T-cell (primary cell): Measurements from ENCODE around the gene MRTFA. TPM values are rescaled to one million over a fixed set of nuclear protein-coding genes. Genes with fewer than 3 reads are reported as not detected.
"Not testable (repeated sequence)": the region's sequence is repeated elsewhere in the genome, so short reads cannot be mapped to it uniquely, and the experiment has no call there.

Experiments
- ATAC-seq, 4 experiments: fragments of 200-7000 bp in 3 of 4; fragments of 150-1000 bp in 1 of 4; cut with Tn5 transposase; replicated peaks in 1 of 4; 1 replicate in 3 of 4; 2 replicates in 1 of 4; pipeline ENCODE4 v1.10.0; 2021; ENCODE audit warnings: moderate library complexity in 3 of 4, mild to moderate bottlenecking in 2 of 4, moderate number of reproducible peaks in 1 of 4
- CTCF ChIA-PET, 2 donors: fragments of 300-600 bp; sonication (Branson Sonifier 250); formaldehyde crosslinking; loops; one replicate each; lab custom pipeline; 2022; ENCODE audit warnings: antibody characterized with exemption in 2 of 2; lab: Charles Lee
- POLR2A ChIA-PET, 2 donors: fragments of 300-600 bp; sonication (Branson Sonifier 250); formaldehyde crosslinking; loops; one replicate each; lab custom pipeline; 2022; ENCODE audit warnings: antibody characterized with exemption in 2 of 2; lab: Charles Lee
- DNase-seq, 35 experiments: peaks; one replicate each; pipeline versions ENCODE4 v3.0.0 to v3.0.0-alpha.2; 2013 to 2023
- H3K27ac ChIP-seq: one replicate; pipeline ENCODE4 v1.5.1; 2013; ENCODE audit warnings: low read length
- H3K27me3 ChIP-seq, 2 experiments: replicated peaks in 1 of 2; 1 replicate in 1 of 2; 2 replicates in 1 of 2; pipeline versions ENCODE4 v1.6.1 to v1.7.0; 2013; ENCODE audit warnings: low read length in 1 of 2, mixed read lengths in 1 of 2; ENCODE audit not compliant: control insufficient read depth in 2 of 2, insufficient read depth in 2 of 2; ENCODE audit errors: extremely low read depth in 1 of 2
- H3K36me3 ChIP-seq, 2 donors: 1 replicate in 1 of 2; 2 replicates in 1 of 2; pipeline versions ENCODE4 v1.6.1 to v1.7.0; 2013; ENCODE audit warnings: low read length in 1 of 2; ENCODE audit not compliant: control insufficient read depth in 2 of 2, insufficient read depth in 1 of 2; ENCODE audit errors: extremely low read depth in 1 of 2
- H3K4me1 ChIP-seq, 2 experiments: 1 replicate in 1 of 2; 2 replicates in 1 of 2; pipeline versions ENCODE4 v1.6.1 to v1.7.0; 2013; ENCODE audit warnings: low read length in 2 of 2, mixed read lengths in 1 of 2; ENCODE audit not compliant: insufficient read depth in 2 of 2, control insufficient read depth in 1 of 2; ENCODE audit errors: extremely low read depth in 1 of 2
- H3K4me3 ChIP-seq, 2 donors: 1 replicate in 1 of 2; 2 replicates in 1 of 2; pipeline versions ENCODE4 v1.5.1 to v1.7.0; 2013; ENCODE audit warnings: mild to moderate bottlenecking in 2 of 2, low read length in 1 of 2, moderate library complexity in 1 of 2; ENCODE audit not compliant: control insufficient read depth in 1 of 2; ENCODE audit errors: extremely low read depth in 1 of 2
- H3K9me3 ChIP-seq: 2 replicates; pipeline ENCODE4 v1.7.0; 2013
- H3K27ac Mint-ChIP-seq, 2 donors: one replicate each; pipeline ENCODE4 v1.8.0; 2020 to 2021; ENCODE audit warnings: mild to moderate bottlenecking in 2 of 2, mixed read lengths in 2 of 2
- H3K27me3 Mint-ChIP-seq, 2 donors: one replicate each; pipeline ENCODE4 v1.8.0; 2021 to 2022; ENCODE audit warnings: mixed read lengths in 2 of 2
- H3K36me3 Mint-ChIP-seq: one replicate; pipeline ENCODE4 v1.8.0; 2021; ENCODE audit warnings: mixed read lengths
- H3K4me1 Mint-ChIP-seq, 3 donors: one replicate each; pipeline ENCODE4 v1.8.0; 2020 to 2022; ENCODE audit warnings: mixed read lengths in 3 of 3, mild to moderate bottlenecking in 1 of 3
- H3K4me3 Mint-ChIP-seq, 3 donors: one replicate each; pipeline ENCODE4 v1.8.0; 2020 to 2022; ENCODE audit warnings: mild to moderate bottlenecking in 3 of 3, mixed read lengths in 3 of 3, moderate library complexity in 3 of 3
- H3K9me3 Mint-ChIP-seq, 3 donors: one replicate each; pipeline ENCODE4 v1.8.0; 2020 to 2022; ENCODE audit warnings: mixed read lengths in 3 of 3
- WGBS: methylation state at CpG from one replicate; pipeline ENCODE4 v1.1.5; 2013; ENCODE audit warnings: missing lambda C conversion rate; ENCODE audit not compliant: insufficient coverage; 5-methylcytosine and 5-hydroxymethylcytosine counted together
- total RNA-seq, 35 experiments: library from RNA in 6 of 35; stranded (reverse) in 6 of 35; fragments of 120-200 nt in 1 of 35; gene quantifications; one replicate each; pipeline versions ENCODE4 v1.2.1 to v1.2.4 and lab custom pipeline; 2013 to 2026

The MRTFA gene
- total RNA-seq, 5 donors from 2014 or later (not counting 1 experiment from before 2014, with no cell fraction given) = 81.9 to 118 (median 114) TPM

- Histone ChIP-seq H3K36me3 (no peaks in the 10 kb centered on the region), H3K4me3 (no peak overlapping the region), H3K9me3 (no peaks in the 10 kb centered on the region), H3K27me3 (peaks cover 0 to 5% of the 10 kb centered on the region in 2 experiments), H3K4me1 (no peaks in the 10 kb centered on the region), H3K27ac (no peak overlapping the region)
- Mint-ChIP-seq H3K27me3 (no peaks in the 10 kb centered on the region), H3K27ac (no peak overlapping the region), H3K4me3 (no peak overlapping the region), H3K36me3 (no peaks in the 10 kb centered on the region), H3K9me3 (no peaks in the 10 kb centered on the region), H3K4me1 (peaks cover 10 to 14% (median 11%) of the 10 kb centered on the region in 3 donors)
- ATAC-seq = no peak
- no peak for DNase-seq
- ChIA-PET CTCF (no interaction called here), POLR2A (no interaction called here)
- WGBS = 73% methylated on average over 4 of the region's 7 CpGs
Measured at GRCh38 chr22:40666151-40666848, 29.8 kb upstream of the MRTFA start.

GRCh38 chr22:40665312-40665711 is 28.8 kb upstream of the MRTFA start:
- H3K4me1 ChIP-seq = no peaks in the 10 kb centered on the region
- no peak overlapping the region for H3K4me3 Mint-ChIP-seq
- ATAC-seq (no peak), DNase-seq (no peak)
- no peaks in the 10 kb centered on the region for H3K27me3 Mint-ChIP-seq
- H3K27ac Mint-ChIP-seq = no peak overlapping the region
- no peaks in the 10 kb centered on the region for H3K36me3 ChIP-seq
- ChIA-PET CTCF (no interaction called here), POLR2A (interaction anchor here in 1 of 2 donors (0.6 kb wide), 1 partner anchor 21 kb away, joined by 5 read pairs; no protein-coding TSS in a partner anchor)
- no peak overlapping the region for H3K27ac ChIP-seq
- no peaks in the 10 kb centered on the region for H3K9me3 ChIP-seq
- H3K36me3 Mint-ChIP-seq = no peaks in the 10 kb centered on the region
- peaks cover 10 to 14% (median 11%) of the 10 kb centered on the region in 3 donors for H3K4me1 Mint-ChIP-seq
- WGBS = 84% methylated on average over 2 of the region's 4 CpGs
- no peak overlapping the region for H3K4me3 ChIP-seq
- H3K9me3 Mint-ChIP-seq = no peaks in the 10 kb centered on the region
- peaks cover 0 to 5% of the 10 kb centered on the region in 2 experiments for H3K27me3 ChIP-seq

- H3K9me3 ChIP-seq = no peaks in the 10 kb centered on the region
- no peaks in the 10 kb centered on the region for H3K36me3 ChIP-seq
- H3K4me1 ChIP-seq = no peaks in the 10 kb centered on the region
- Mint-ChIP-seq H3K36me3 (no peaks in the 10 kb centered on the region), H3K9me3 (no peaks in the 10 kb centered on the region), H3K4me3 (no peak overlapping the region), H3K27me3 (no peaks in the 10 kb centered on the region), H3K27ac (no peak overlapping the region), H3K4me1 (no peaks in the 10 kb centered on the region)
- ChIA-PET POLR2A (no interaction called here), CTCF (no interaction called here)
- no peak overlapping the region for H3K27ac ChIP-seq
- WGBS = 97% methylated on average over 5 of the region's 7 CpGs
- peaks cover 0 to 5% of the 10 kb centered on the region in 2 experiments for H3K27me3 ChIP-seq
- no peak for ATAC-seq
- DNase-seq = no peak
- no peak overlapping the region for H3K4me3 ChIP-seq
Measured at GRCh38 chr22:40661671-40662070, 25.2 kb upstream of the MRTFA start.

DNA sequence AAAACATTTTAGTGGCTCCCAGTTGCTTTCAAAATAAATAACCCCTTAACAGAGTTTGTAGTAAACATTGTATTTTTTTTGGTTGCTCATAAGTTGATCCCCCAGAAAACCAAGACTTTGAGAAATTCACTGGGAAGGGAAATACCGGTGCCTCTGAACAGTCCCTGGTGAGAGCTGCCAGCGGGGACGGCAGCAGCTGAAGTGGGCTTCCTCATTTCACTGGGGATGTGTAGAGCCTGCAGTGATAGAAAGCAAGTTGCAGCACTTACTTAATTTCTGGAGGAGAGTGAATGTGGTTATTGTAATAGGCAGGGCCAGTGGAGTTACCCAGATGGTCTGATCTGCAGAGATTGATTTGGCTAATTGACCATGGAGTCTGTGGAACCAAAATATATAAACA is 24.2 kb upstream of the MRTFA start:
- Histone ChIP-seq H3K4me1 (no peaks in the 10 kb centered on the region), H3K27me3 (peaks cover 0 to 5% of the 10 kb centered on the region in 2 experiments), H3K27ac (no peak overlapping the region), H3K9me3 (no peaks in the 10 kb centered on the region), H3K36me3 (no peaks in the 10 kb centered on the region), H3K4me3 (no peak overlapping the region)
- ChIA-PET CTCF (no interaction called here), POLR2A (no interaction called here)
- 78% methylated on average over 3 of the region's 3 CpGs for WGBS
- Mint-ChIP-seq H3K4me1 (no peaks in the 10 kb centered on the region), H3K27ac (no peak overlapping the region), H3K4me3 (no peak overlapping the region), H3K9me3 (no peaks in the 10 kb centered on the region), H3K27me3 (no peaks in the 10 kb centered on the region), H3K36me3 (no peaks in the 10 kb centered on the region)
- ATAC-seq (no peak), DNase-seq (no peak)

GRCh38 chr22:40659166-40659565 is 22.6 kb upstream of the MRTFA start:
- Histone ChIP-seq H3K4me1 (no peaks in the 10 kb centered on the region), H3K4me3 (no peak overlapping the region), H3K36me3 (no peaks in the 10 kb centered on the region), H3K27ac (no peak overlapping the region), H3K27me3 (peaks cover 0 to 2% of the 10 kb centered on the region in 2 experiments), H3K9me3 (no peaks in the 10 kb centered on the region)
- no peaks in the 10 kb centered on the region for H3K9me3 Mint-ChIP-seq
- DNase-seq (no peak), ATAC-seq (no peak)
- 100% methylated on average over 1 of the region's 6 CpGs for WGBS
- ChIA-PET CTCF (interaction anchor here in 1 of 2 donors (0.7 kb wide), 1 partner anchor 244 kb away, joined by 4 read pairs; no protein-coding TSS in a partner anchor), POLR2A (no interaction called here)
- no peaks in the 10 kb centered on the region for H3K4me1 Mint-ChIP-seq
- no peaks in the 10 kb centered on the region for H3K27me3 Mint-ChIP-seq
- no peak overlapping the region for H3K4me3 Mint-ChIP-seq
- H3K27ac Mint-ChIP-seq = no peak overlapping the region
- H3K36me3 Mint-ChIP-seq = no peaks in the 10 kb centered on the region

GRCh38 chr22:40656651-40657050 is 20.1 kb upstream of the MRTFA start:
- CTCF ChIA-PET, H3K4me1 ChIP-seq, H3K27ac Mint-ChIP-seq, H3K4me1 Mint-ChIP-seq, H3K36me3 ChIP-seq, H3K27ac ChIP-seq, H3K4me3 Mint-ChIP-seq, H3K4me3 ChIP-seq, DNase-seq, ATAC-seq, H3K9me3 ChIP-seq, H3K27me3 ChIP-seq, H3K27me3 Mint-ChIP-seq, POLR2A ChIA-PET, H3K36me3 Mint-ChIP-seq, H3K9me3 Mint-ChIP-seq: not testable (repeated sequence)
- WGBS = 95% methylated on average over 7 of the region's 10 CpGs
